ENCODE measurements around the gene CREG2.

- TF ChIP-seq, protein P1, sequence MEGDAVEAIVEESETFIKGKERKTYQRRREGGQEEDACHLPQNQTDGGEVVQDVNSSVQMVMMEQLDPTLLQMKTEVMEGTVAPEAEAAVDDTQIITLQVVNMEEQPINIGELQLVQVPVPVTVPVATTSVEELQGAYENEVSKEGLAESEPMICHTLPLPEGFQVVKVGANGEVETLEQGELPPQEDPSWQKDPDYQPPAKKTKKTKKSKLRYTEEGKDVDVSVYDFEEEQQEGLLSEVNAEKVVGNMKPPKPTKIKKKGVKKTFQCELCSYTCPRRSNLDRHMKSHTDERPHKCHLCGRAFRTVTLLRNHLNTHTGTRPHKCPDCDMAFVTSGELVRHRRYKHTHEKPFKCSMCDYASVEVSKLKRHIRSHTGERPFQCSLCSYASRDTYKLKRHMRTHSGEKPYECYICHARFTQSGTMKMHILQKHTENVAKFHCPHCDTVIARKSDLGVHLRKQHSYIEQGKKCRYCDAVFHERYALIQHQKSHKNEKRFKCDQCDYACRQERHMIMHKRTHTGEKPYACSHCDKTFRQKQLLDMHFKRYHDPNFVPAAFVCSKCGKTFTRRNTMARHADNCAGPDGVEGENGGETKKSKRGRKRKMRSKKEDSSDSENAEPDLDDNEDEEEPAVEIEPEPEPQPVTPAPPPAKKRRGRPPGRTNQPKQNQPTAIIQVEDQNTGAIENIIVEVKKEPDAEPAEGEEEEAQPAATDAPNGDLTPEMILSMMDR (IDR thresholded peaks at IDR 0.05): no peak
- no peak for TF ChIP-seq POLR2AphosphoS5 (IDR thresholded peaks at IDR 0.05)
- TF ChIP-seq POLR2A (IDR thresholded peaks at IDR 0.05): no peak
Observed at GRCh38 chr2:101359410-101359954, 27.8 kb downstream of the CREG2 start.

All from upper lobe of left lung (tissue), 4 donors.